ENCODE data around the gene ARRDC5.
"Not testable (repeated sequence)": the region's sequence is repeated elsewhere in the genome, so short reads cannot be mapped to it uniquely, and the experiment has no call there.

DNA sequence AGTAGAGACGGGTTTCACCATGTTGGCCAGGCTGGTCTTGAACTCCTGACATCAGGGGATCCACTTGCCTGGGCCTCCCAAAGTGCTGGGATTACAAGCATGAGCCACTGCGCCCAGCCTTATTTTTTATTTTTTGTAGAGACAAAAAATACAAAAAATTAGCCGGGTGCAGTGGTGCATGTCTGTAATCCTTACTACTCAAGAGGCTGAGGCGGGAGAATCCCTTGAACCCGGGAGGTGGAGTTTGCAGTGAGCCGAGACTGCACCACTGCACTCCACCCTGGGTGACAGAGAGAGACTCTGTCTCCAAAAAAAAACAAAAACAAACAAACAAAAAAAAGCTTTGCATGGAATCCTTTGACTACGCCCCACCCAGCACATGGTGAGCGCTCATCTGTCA, 49.2 kb downstream of the ARRDC5 start:
- TF ChIP-seq, protein P1, sequence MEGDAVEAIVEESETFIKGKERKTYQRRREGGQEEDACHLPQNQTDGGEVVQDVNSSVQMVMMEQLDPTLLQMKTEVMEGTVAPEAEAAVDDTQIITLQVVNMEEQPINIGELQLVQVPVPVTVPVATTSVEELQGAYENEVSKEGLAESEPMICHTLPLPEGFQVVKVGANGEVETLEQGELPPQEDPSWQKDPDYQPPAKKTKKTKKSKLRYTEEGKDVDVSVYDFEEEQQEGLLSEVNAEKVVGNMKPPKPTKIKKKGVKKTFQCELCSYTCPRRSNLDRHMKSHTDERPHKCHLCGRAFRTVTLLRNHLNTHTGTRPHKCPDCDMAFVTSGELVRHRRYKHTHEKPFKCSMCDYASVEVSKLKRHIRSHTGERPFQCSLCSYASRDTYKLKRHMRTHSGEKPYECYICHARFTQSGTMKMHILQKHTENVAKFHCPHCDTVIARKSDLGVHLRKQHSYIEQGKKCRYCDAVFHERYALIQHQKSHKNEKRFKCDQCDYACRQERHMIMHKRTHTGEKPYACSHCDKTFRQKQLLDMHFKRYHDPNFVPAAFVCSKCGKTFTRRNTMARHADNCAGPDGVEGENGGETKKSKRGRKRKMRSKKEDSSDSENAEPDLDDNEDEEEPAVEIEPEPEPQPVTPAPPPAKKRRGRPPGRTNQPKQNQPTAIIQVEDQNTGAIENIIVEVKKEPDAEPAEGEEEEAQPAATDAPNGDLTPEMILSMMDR (optimal IDR thresholded peaks at IDR 0.05 in 1 of 3, IDR thresholded peaks at IDR 0.05 in 1 of 3, conservative IDR thresholded peaks at IDR 0.05 in 1 of 3; ENCODE audit: extremely low read depth in 1 of 3, insufficient read depth in 2 of 3, low read length in 3 of 3) = not testable (repeated sequence)
- TF ChIP-seq EZH2 (IDR thresholded peaks at IDR 0.05; ENCODE audit: low read length) = not testable (repeated sequence)

Data from keratinocyte (primary cell).